NT2/D1 (cell line): ENCODE data around the gene TEX12.

ENCODE experiments used
- DNase-seq: peaks from one replicate; pipeline ENCODE4 v3.0.0-alpha.2; 2011; ENCODE audit warnings: low read depth, low spot score
- H3K27me3 ChIP-seq: 2 replicates; pipeline ENCODE4 v1.6.0; 2011; ENCODE audit warnings: mild to moderate bottlenecking; ENCODE audit not compliant: insufficient read length, insufficient read depth
- H3K36me3 ChIP-seq: 2 replicates; pipeline ENCODE4 v1.6.1; 2011; ENCODE audit warnings: mild to moderate bottlenecking, low read length, mixed read lengths; ENCODE audit not compliant: insufficient read depth, insufficient read length
- H3K4me1 ChIP-seq: 2 replicates; pipeline ENCODE4 v1.5.1; 2011; ENCODE audit not compliant: insufficient read depth, insufficient read length
- H3K4me3 ChIP-seq: 2 replicates; pipeline ENCODE4 v1.5.1; 2011; ENCODE audit warnings: low read depth; ENCODE audit not compliant: insufficient read length
- H3K9ac ChIP-seq: 2 replicates; pipeline ENCODE4 v1.6.0; 2011; ENCODE audit warnings: low read depth; ENCODE audit not compliant: insufficient read length
- H3K9me3 ChIP-seq: 2 replicates; pipeline ENCODE4 v1.5.1; 2011; ENCODE audit warnings: mild to moderate bottlenecking, low read length; ENCODE audit not compliant: insufficient read depth
- SUZ12 ChIP-seq: IDR thresholded peaks from 2 replicates; pipeline ENCODE4 v1.6.1; 2011; ENCODE audit not compliant: insufficient read length, insufficient read depth; ENCODE audit errors: extremely low read depth
- YY1 ChIP-seq: IDR thresholded peaks from 2 replicates; pipeline ENCODE4 v1.6.1; 2011; ENCODE audit not compliant: insufficient read length, insufficient read depth
- ZNF274 ChIP-seq: IDR thresholded peaks from 2 replicates; pipeline ENCODE4 v1.6.1; 2011; ENCODE audit warnings: mild to moderate bottlenecking, low read depth, low read length

TEX12 gene

DNA sequence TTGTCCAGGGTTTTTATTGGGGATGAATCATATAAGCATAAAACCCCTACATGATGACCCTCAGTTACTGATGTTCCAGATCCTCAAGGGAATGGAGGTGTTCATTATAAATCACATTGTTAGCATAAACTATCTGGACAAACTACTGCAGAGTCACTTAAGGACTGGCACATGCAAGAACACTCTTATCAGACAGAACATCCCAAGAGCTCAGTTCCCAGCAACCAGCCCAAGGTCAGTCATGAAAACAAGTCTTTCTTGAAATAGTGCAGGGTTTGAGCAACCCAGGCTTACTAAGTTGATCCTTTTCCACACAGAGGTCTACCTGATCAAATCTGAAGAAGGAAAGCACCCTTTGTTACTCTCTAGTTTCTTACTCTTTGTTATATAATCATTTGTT is 45.5 kb downstream of the TEX12 start:
- no peak for DNase-seq
- no peak overlapping the region for H3K9ac ChIP-seq
- TF ChIP-seq SUZ12: no peak
- no peak for TF ChIP-seq ZNF274
- no peak for TF ChIP-seq YY1
- H3K9me3 ChIP-seq: no peaks in the 10 kb centered on the region
- H3K4me3 ChIP-seq: no peak overlapping the region
- H3K4me1 ChIP-seq: no peaks in the 10 kb centered on the region
- no peaks in the 10 kb centered on the region for H3K36me3 ChIP-seq
- H3K27me3 ChIP-seq: no peaks in the 10 kb centered on the region

DNA sequence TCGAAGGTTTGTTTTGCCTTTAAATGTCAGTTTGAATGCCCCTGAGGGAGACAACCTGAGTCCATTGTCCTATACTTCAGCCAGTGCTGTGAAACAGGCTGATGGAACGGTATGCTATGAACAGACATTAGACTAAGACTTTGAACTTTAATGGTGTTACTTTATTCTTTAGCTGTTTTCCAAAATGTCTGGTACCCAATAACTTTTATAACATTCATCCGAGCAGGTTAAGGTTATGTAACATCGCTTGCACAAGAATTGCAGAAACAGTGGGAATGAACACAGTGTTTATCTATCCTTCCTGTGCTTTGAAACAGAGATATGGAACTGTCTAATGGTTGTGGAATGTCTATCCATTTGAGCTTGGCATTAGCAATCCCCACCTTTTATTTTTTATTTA is 46.6 kb downstream of the TEX12 start:
- no peaks in the 10 kb centered on the region for H3K9me3 ChIP-seq
- DNase-seq: no peak
- no peaks in the 10 kb centered on the region for H3K27me3 ChIP-seq
- no peak overlapping the region for H3K9ac ChIP-seq
- H3K36me3 ChIP-seq: no peaks in the 10 kb centered on the region
- H3K4me1 ChIP-seq: no peaks in the 10 kb centered on the region
- H3K4me3 ChIP-seq: no peak overlapping the region
- TF ChIP-seq SUZ12: no peak
- TF ChIP-seq YY1: no peak
- no peak for TF ChIP-seq ZNF274

DNA sequence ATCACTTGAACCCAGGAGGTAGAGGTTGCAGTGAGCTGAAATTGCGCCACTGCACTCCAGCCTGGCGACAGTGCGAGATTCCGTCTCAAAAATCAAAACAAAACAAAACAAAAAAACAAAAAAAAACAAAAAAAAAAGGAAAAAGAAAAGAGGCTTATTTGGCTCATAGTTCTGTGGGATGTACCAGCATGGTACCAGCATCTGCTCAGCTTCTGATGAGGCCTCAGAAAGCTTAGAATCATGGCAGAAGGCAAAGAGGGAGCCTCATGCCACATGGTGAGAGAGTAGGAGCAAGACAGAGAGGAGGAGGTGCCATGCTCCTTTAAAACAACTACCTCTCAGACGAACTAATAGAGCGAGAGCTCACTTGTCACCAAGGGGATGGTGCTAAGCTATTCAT is 48.4 kb downstream of the TEX12 start:
- Histone ChIP-seq H3K27me3 (no peaks in the 10 kb centered on the region), H3K36me3 (no peaks in the 10 kb centered on the region), H3K9ac (no peak overlapping the region), H3K4me3 (no peak overlapping the region), H3K4me1 (no peaks in the 10 kb centered on the region), H3K9me3 (no peaks in the 10 kb centered on the region)
- TF ChIP-seq ZNF274: no peak
- no peak for TF ChIP-seq YY1
- no peak for TF ChIP-seq SUZ12
- DNase-seq: no peak

DNA sequence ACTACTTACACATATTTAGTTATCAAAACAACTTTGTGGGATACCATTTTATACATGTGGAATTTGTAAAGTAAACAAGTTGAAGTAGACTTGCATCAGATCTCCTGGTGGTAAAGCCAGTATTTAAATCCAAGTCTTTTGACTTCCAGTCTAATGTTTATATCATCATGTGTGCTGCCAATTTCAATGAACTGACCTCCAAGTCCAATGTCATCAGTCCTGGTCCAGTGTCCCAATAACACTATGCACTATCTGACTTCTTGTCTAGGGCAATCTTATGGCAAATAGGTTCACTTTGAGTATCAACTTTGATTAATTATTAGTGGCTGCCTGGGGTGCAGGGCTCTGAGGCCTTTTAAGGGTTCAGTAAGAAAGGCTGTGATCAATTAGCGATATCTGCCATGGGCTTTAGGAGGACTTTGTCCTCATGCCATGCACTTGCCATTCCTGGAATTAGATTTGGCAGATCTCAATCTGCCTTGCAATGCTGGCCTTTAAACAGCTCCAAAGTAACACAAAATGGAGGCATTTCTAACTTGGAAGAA is 49.5 kb downstream of the TEX12 start:
- H3K36me3 ChIP-seq: no peaks in the 10 kb centered on the region
- DNase-seq: no peak
- H3K27me3 ChIP-seq: no peaks in the 10 kb centered on the region
- H3K4me1 ChIP-seq: no peaks in the 10 kb centered on the region
- TF ChIP-seq SUZ12 (no peak), YY1 (no peak), ZNF274 (no peak)
- H3K4me3 ChIP-seq: no peak overlapping the region
- H3K9ac ChIP-seq: no peak overlapping the region
- H3K9me3 ChIP-seq: no peaks in the 10 kb centered on the region

DNA sequence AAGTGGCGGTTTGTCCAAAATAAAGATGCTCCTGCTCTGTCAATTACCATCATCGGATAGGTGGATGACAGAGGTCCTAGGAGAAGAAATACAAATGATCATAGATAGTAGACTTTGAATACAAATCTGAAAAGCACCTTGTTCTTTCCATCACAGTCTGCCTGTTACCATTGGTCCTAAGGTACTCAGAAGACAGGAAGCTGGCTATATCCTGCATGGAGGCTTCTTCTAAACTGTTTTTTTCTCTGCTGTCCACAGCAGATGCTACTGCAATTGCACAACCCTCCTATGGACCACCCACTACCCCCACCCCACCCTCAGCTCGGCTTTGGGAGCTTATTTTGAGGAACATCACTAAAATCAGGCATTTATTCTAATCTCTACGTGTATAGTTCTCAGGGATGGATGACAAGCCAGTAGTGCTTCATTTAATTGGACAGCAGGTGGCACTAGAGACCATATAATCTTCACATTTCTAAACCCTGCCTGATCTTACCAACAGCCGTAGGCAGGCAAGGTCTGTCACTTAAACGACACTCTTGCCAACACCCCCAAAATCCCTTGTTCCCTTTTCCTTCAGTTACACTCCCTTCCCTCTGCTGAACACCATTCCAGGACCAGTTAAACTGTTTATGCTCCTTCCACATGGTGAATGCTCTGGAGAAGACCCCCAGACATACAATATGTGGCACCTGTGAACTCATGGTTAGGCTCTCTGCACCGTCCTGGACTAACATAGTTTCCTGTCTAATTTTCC is 52.5 kb downstream of the TEX12 start:
- Histone ChIP-seq H3K4me1 (no peaks in the 10 kb centered on the region), H3K9me3 (no peaks in the 10 kb centered on the region), H3K27me3 (no peaks in the 10 kb centered on the region), H3K4me3 (no peak overlapping the region), H3K36me3 (no peaks in the 10 kb centered on the region), H3K9ac (no peak overlapping the region)
- TF ChIP-seq YY1 (no peak), ZNF274 (no peak), SUZ12 (no peak)
- DNase-seq: peak; percentile 72

GRCh38 chr11:112221274-112221835 is 54.2 kb downstream of the TEX12 start:
- no peaks in the 10 kb centered on the region for H3K27me3 ChIP-seq
- no peaks in the 10 kb centered on the region for H3K9me3 ChIP-seq
- DNase-seq: no peak
- H3K4me1 ChIP-seq: no peaks in the 10 kb centered on the region
- TF ChIP-seq YY1: no peak
- TF ChIP-seq SUZ12: no peak
- no peaks in the 10 kb centered on the region for H3K36me3 ChIP-seq
- no peak overlapping the region for H3K4me3 ChIP-seq
- no peak overlapping the region for H3K9ac ChIP-seq
